Stimulated activated CD4-positive, alpha-beta T cell treated with anti-CD3 and anti-CD28 coated beads, Interleukin-1b, Interleukin-23, amount 100 ng/mL, for 48 hours (primary cell): ENCODE results near the gene IL21R.

Source experiments
- DNase-seq: peaks from one replicate; pipeline ENCODE4 v3.0.0-alpha.2; 2020

Gene IL21R

GRCh38 chr16:27465483-27465879 is 63.5 kb downstream of the IL21R start:
- no peak for DNase-seq

GRCh38 chr16:27468941-27469531 is 67.1 kb downstream of the IL21R start:
- no peak for DNase-seq

GRCh38 chr16:27470567-27471431 is 68.8 kb downstream of the IL21R start:
- no peak for DNase-seq

- no peak for DNase-seq
Measured at GRCh38 chr16:27471661-27472060, 69.7 kb downstream of the IL21R start.

GRCh38 chr16:27472091-27473020 is 70.4 kb downstream of the IL21R start:
- DNase-seq: no peak

- DNase-seq: no peak
Measured at GRCh38 chr16:27473101-27473900, 71.3 kb downstream of the IL21R start.

- DNase-seq: no peak
Measured at GRCh38 chr16:27474041-27474440, 72.1 kb downstream of the IL21R start.

- DNase-seq: no peak
Measured at GRCh38 chr16:27474921-27475320, 72.9 kb downstream of the IL21R start.

GRCh38 chr16:27475561-27475960 is 73.6 kb downstream of the IL21R start:
- no peak for DNase-seq

GRCh38 chr16:27476240-27476639 is 74.3 kb downstream of the IL21R start:
- no peak for DNase-seq

- no peak for DNase-seq
Measured at GRCh38 chr16:27480761-27481160, 78.8 kb downstream of the IL21R start.

- no peak for DNase-seq
Measured at GRCh38 chr16:27481282-27481934, 79.4 kb downstream of the IL21R start.

GRCh38 chr16:27482397-27483087 is 80.6 kb downstream of the IL21R start:
- DNase-seq: no peak

GRCh38 chr16:27483088-27483437 is 81.1 kb downstream of the IL21R start:
- DNase-seq: no peak

GRCh38 chr16:27483624-27484023 is 81.7 kb downstream of the IL21R start:
- no peak for DNase-seq

- no peak for DNase-seq
Measured at GRCh38 chr16:27485126-27485525, 83.2 kb downstream of the IL21R start.

- no peak for DNase-seq
Measured at GRCh38 chr16:27485811-27486210, 83.8 kb downstream of the IL21R start.

- no peak for DNase-seq
Measured at GRCh38 chr16:27486344-27486743, 84.4 kb downstream of the IL21R start.

GRCh38 chr16:27486760-27487159 is 84.8 kb downstream of the IL21R start:
- DNase-seq: no peak

- no peak for DNase-seq
Measured at GRCh38 chr16:27489421-27489820, 87.4 kb downstream of the IL21R start.

- DNase-seq: no peak
Measured at GRCh38 chr16:27489906-27490305, 87.9 kb downstream of the IL21R start.
